Osteoblast (primary cell): Measurements from ENCODE around the gene SIL1. TPM values are rescaled to one million over a fixed set of nuclear protein-coding genes. Genes with fewer than 3 reads are reported as not detected.

Experiments
- DNase-seq: peaks from one replicate; pipeline ENCODE4 v3.0.0; 2011; ENCODE audit warnings: low spot score, mixed read lengths; ENCODE audit not compliant: insufficient read length; ENCODE audit errors: missing footprints
- H2AFZ ChIP-seq: 2 replicates; pipeline ENCODE4 v1.6.0; 2011; ENCODE audit warnings: mild to moderate bottlenecking, low read length
- H3K27ac ChIP-seq: 2 replicates; pipeline ENCODE4 v1.5.1; 2011; ENCODE audit warnings: mild to moderate bottlenecking, low read depth, low read length, moderate library complexity
- H3K27me3 ChIP-seq: 2 replicates; pipeline ENCODE4 v1.6.0; 2012; ENCODE audit warnings: mild to moderate bottlenecking, control low read depth, inconsistent platforms, low read length, moderate library complexity; ENCODE audit not compliant: insufficient read depth
- H3K36me3 ChIP-seq: 2 replicates; pipeline ENCODE4 v1.5.1; 2011; ENCODE audit warnings: mild to moderate bottlenecking, low read length, control low read depth, moderate library complexity; ENCODE audit not compliant: insufficient read depth
- H3K4me1 ChIP-seq: 2 replicates; pipeline ENCODE4 v1.5.1; 2011; ENCODE audit warnings: mild to moderate bottlenecking, low read length, control low read depth, moderate library complexity; ENCODE audit not compliant: insufficient read depth
- H3K4me2 ChIP-seq: 2 replicates; pipeline ENCODE4 v1.6.0; 2011; ENCODE audit warnings: mild to moderate bottlenecking, low read length; ENCODE audit not compliant: insufficient read depth
- H3K4me3 ChIP-seq: fragments of 200-600 bp; sonication (generic); 3 replicates; pipeline ENCODE4 v1.5.1; 2012; ENCODE audit warnings: mild to moderate bottlenecking, low read length, inconsistent platforms; ENCODE audit not compliant: insufficient read depth
- H3K79me2 ChIP-seq: 2 replicates; pipeline ENCODE4 v1.6.0; 2012; ENCODE audit warnings: mild to moderate bottlenecking, low read length, control low read depth, inconsistent platforms; ENCODE audit not compliant: insufficient read depth
- H3K9me3 ChIP-seq: 2 replicates; pipeline ENCODE4 v1.5.1; 2011; ENCODE audit warnings: low read depth, low read length, control low read depth
- H4K20me1 ChIP-seq: 2 replicates; pipeline ENCODE4 v1.6.0; 2012; ENCODE audit warnings: mild to moderate bottlenecking, low read length, control low read depth; ENCODE audit not compliant: insufficient read depth
- total RNA-seq: library from RNA; depleted of rRNA; stranded (reverse); fragments of >200 nt; gene quantifications from 2 replicates; pipeline ENCODE4 v1.2.3, GENCODE V29; 2012
- TF ChIP-seq, protein P1 (sequence below): IDR thresholded peaks from 2 replicates; pipeline ENCODE4 v1.5.1; 2011; ENCODE audit warnings: mild to moderate bottlenecking, low read depth, low read length, moderate library complexity; ENCODE audit errors: extremely low read depth

SIL1 gene
- total RNA-seq, 1 donor: 65.1 TPM

- Histone ChIP-seq H3K27me3 (no peaks in the 10 kb centered on the region), H3K4me2 (no peak overlapping the region), H3K79me2 (peaks cover 28% of the 10 kb centered on the region), H3K36me3 (no peaks in the 10 kb centered on the region), H3K27ac (no peak overlapping the region), H2AFZ (no peak overlapping the region), H3K9me3 (no peaks in the 10 kb centered on the region), H3K4me3 (no peak overlapping the region), H3K4me1 (peaks cover 6% of the 10 kb centered on the region), H4K20me1 (peaks cover 28% of the 10 kb centered on the region)
- DNase-seq: no peak
- TF ChIP-seq, protein P1, sequence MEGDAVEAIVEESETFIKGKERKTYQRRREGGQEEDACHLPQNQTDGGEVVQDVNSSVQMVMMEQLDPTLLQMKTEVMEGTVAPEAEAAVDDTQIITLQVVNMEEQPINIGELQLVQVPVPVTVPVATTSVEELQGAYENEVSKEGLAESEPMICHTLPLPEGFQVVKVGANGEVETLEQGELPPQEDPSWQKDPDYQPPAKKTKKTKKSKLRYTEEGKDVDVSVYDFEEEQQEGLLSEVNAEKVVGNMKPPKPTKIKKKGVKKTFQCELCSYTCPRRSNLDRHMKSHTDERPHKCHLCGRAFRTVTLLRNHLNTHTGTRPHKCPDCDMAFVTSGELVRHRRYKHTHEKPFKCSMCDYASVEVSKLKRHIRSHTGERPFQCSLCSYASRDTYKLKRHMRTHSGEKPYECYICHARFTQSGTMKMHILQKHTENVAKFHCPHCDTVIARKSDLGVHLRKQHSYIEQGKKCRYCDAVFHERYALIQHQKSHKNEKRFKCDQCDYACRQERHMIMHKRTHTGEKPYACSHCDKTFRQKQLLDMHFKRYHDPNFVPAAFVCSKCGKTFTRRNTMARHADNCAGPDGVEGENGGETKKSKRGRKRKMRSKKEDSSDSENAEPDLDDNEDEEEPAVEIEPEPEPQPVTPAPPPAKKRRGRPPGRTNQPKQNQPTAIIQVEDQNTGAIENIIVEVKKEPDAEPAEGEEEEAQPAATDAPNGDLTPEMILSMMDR: no peak
Measured at GRCh38 chr5:139164020-139164419, 34.1 kb downstream of the SIL1 start.

DNA sequence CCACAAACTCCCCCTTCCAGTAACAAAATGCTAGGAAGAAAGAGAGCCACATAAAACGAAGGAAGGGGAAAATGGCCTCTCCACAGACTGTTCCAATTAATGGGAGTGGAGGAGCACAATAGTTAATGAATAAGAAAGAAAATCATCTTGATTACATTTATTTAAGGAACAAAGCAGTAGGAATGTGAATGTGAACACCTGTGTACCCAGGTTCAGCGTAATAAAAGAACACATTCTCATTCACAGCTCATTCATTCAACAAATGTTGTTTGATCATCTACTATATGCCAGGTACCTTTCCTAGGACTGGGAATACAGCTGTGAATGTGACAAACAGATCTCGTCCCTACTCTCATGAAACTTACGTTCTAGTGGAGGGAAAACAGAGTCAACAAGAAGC is 35.7 kb downstream of the SIL1 start:
- no peak for DNase-seq
- TF ChIP-seq, protein P1: no peak
- Histone ChIP-seq H2AFZ (no peak overlapping the region), H3K79me2 (peaks cover 34% of the 10 kb centered on the region), H3K9me3 (no peaks in the 10 kb centered on the region), H4K20me1 (peaks cover 25% of the 10 kb centered on the region), H3K4me2 (no peak overlapping the region), H3K27me3 (no peaks in the 10 kb centered on the region), H3K27ac (no peak overlapping the region), H3K4me3 (no peak overlapping the region), H3K36me3 (no peaks in the 10 kb centered on the region), H3K4me1 (peaks cover 6% of the 10 kb centered on the region)

- Histone ChIP-seq H3K27ac (no peak overlapping the region), H3K4me2 (no peak overlapping the region), H3K79me2 (peaks cover 45% of the 10 kb centered on the region), H3K9me3 (peaks cover 4% of the 10 kb centered on the region), H3K4me3 (no peak overlapping the region), H2AFZ (no peak overlapping the region), H3K27me3 (no peaks in the 10 kb centered on the region), H3K4me1 (peaks cover 6% of the 10 kb centered on the region), H4K20me1 (peaks cover 42% of the 10 kb centered on the region), H3K36me3 (no peaks in the 10 kb centered on the region)
- no peak for DNase-seq
- TF ChIP-seq, protein P1: no peak
Measured at GRCh38 chr5:139158791-139159190, 39.4 kb downstream of the SIL1 start.

DNA sequence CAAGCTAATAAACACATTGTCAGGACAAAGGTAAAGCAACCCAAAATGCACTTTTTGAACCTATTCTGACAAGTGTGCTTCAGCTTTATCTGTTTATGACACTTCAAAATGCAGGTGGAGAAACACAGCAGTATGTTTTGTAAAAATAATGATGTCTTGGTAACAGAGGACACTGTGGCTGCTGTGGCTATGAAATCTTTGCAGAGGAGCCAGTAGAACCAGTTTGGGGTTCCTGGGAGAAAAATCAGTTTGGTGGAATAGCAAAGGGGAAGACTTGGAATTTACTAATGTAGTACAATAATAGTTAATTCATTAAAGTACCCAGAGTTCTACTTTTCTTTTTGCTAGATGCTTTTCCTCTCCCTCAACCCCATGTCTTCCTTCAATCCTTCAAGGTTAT is 40.6 kb downstream of the SIL1 start:
- peaks cover 48% of the 10 kb centered on the region for H4K20me1 ChIP-seq

More for the DNA sequence above, 40.6 kb downstream of the SIL1 start:
- no peak for DNase-seq
- H3K79me2 ChIP-seq: peaks cover 50% of the 10 kb centered on the region
- no peak overlapping the region for H3K27ac ChIP-seq
- TF ChIP-seq, protein P1: no peak
- no peaks in the 10 kb centered on the region for H3K36me3 ChIP-seq
- H3K9me3 ChIP-seq: peaks cover 4% of the 10 kb centered on the region
- H3K27me3 ChIP-seq: no peaks in the 10 kb centered on the region
- no peak overlapping the region for H2AFZ ChIP-seq
- no peak overlapping the region for H3K4me2 ChIP-seq
- no peak overlapping the region for H3K4me3 ChIP-seq
- H3K4me1 ChIP-seq: peaks cover 6% of the 10 kb centered on the region
